ENCODE measurements around the gene ACTA2. TPM values are rescaled to one million over a fixed set of nuclear protein-coding genes. Genes with fewer than 3 reads are reported as not detected.

The ACTA2 gene
- total RNA-seq, 3 donors from 2014 or later (not counting 1 experiment from before 2014, with no cell fraction given): 5.0 to 13.1 (median 7.4) TPM

GRCh38 chr10:88915781-88916180, 36.8 kb downstream of the ACTA2 start:
- H3K4me3 Mint-ChIP-seq: no peak overlapping the region
- intact Hi-C loops (cut with micrococcal nuclease): no loop called here
- Histone ChIP-seq H3K4me1 (ENCODE audit: control insufficient read depth, insufficient read depth, low read length) (no peaks in the 10 kb centered on the region), H3K9me3 (ENCODE audit: control insufficient read depth, insufficient read depth, low read length) (no peaks in the 10 kb centered on the region), H3K36me3 (ENCODE audit: control insufficient read depth, insufficient read depth, low read length) (peaks cover 62% of the 10 kb centered on the region), H3K4me3 (ENCODE audit: low read length) (no peak overlapping the region), H3K27me3 (ENCODE audit: control insufficient read depth, insufficient read depth, low read length) (no peaks in the 10 kb centered on the region), H3K27ac (ENCODE audit: low read length) (no peak overlapping the region)
- H3K27ac Mint-ChIP-seq: no peak overlapping the region
- ATAC-seq (no peak), DNase-seq (no peak)
- 83% methylated on average over 1 of the region's 2 CpGs for WGBS (ENCODE audit: insufficient coverage)
- no peaks in the 10 kb centered on the region for H3K9me3 Mint-ChIP-seq
- H3K27me3 Mint-ChIP-seq (ENCODE audit: low read depth in 2 of 2): no peaks in the 10 kb centered on the region
- TF ChIP-seq, protein P1, sequence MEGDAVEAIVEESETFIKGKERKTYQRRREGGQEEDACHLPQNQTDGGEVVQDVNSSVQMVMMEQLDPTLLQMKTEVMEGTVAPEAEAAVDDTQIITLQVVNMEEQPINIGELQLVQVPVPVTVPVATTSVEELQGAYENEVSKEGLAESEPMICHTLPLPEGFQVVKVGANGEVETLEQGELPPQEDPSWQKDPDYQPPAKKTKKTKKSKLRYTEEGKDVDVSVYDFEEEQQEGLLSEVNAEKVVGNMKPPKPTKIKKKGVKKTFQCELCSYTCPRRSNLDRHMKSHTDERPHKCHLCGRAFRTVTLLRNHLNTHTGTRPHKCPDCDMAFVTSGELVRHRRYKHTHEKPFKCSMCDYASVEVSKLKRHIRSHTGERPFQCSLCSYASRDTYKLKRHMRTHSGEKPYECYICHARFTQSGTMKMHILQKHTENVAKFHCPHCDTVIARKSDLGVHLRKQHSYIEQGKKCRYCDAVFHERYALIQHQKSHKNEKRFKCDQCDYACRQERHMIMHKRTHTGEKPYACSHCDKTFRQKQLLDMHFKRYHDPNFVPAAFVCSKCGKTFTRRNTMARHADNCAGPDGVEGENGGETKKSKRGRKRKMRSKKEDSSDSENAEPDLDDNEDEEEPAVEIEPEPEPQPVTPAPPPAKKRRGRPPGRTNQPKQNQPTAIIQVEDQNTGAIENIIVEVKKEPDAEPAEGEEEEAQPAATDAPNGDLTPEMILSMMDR (IDR thresholded peaks at IDR 0.05): no peak
- H3K36me3 Mint-ChIP-seq: no peaks in the 10 kb centered on the region
- H3K4me1 Mint-ChIP-seq: no peaks in the 10 kb centered on the region

GRCh38 chr10:88913788-88914187, 38.8 kb downstream of the ACTA2 start:
- ATAC-seq (no peak), DNase-seq (no peak)
- TF ChIP-seq, protein P1 (IDR thresholded peaks at IDR 0.05): no peak
- no peaks in the 10 kb centered on the region for H3K27me3 Mint-ChIP-seq (ENCODE audit: low read depth in 2 of 2)
- Histone ChIP-seq H3K36me3 (ENCODE audit: control insufficient read depth, insufficient read depth, low read length) (peaks cover 62% of the 10 kb centered on the region), H3K27me3 (ENCODE audit: control insufficient read depth, insufficient read depth, low read length) (no peaks in the 10 kb centered on the region), H3K9me3 (ENCODE audit: control insufficient read depth, insufficient read depth, low read length) (no peaks in the 10 kb centered on the region), H3K4me1 (ENCODE audit: control insufficient read depth, insufficient read depth, low read length) (no peaks in the 10 kb centered on the region), H3K4me3 (ENCODE audit: low read length) (no peak overlapping the region), H3K27ac (ENCODE audit: low read length) (no peak overlapping the region)
- H3K27ac Mint-ChIP-seq: no peak overlapping the region
- peaks cover 2% of the 10 kb centered on the region for H3K36me3 Mint-ChIP-seq
- no peak overlapping the region for H3K4me3 Mint-ChIP-seq
- WGBS (ENCODE audit: insufficient coverage): 99% methylated on average over 4 of the region's 5 CpGs
- H3K9me3 Mint-ChIP-seq: no peaks in the 10 kb centered on the region
- H3K4me1 Mint-ChIP-seq: no peaks in the 10 kb centered on the region
- intact Hi-C loops (cut with micrococcal nuclease): no loop called here

GRCh38 chr10:88913127-88913526, 39.4 kb downstream of the ACTA2 start:
- Histone ChIP-seq H3K27me3 (ENCODE audit: control insufficient read depth, insufficient read depth, low read length) (no peaks in the 10 kb centered on the region), H3K9me3 (ENCODE audit: control insufficient read depth, insufficient read depth, low read length) (no peaks in the 10 kb centered on the region), H3K4me3 (ENCODE audit: low read length) (no peak overlapping the region), H3K4me1 (ENCODE audit: control insufficient read depth, insufficient read depth, low read length) (no peaks in the 10 kb centered on the region), H3K27ac (ENCODE audit: low read length) (no peak overlapping the region), H3K36me3 (ENCODE audit: control insufficient read depth, insufficient read depth, low read length) (peaks cover 66% of the 10 kb centered on the region)
- TF ChIP-seq, protein P1 (IDR thresholded peaks at IDR 0.05): no peak
- DNase-seq (no peak), ATAC-seq (no peak)
- no peaks in the 10 kb centered on the region for H3K9me3 Mint-ChIP-seq
- 94% methylated on average over 8 of the region's 9 CpGs for WGBS (ENCODE audit: insufficient coverage)
- intact Hi-C loops (cut with micrococcal nuclease): no loop called here
- no peak overlapping the region for H3K4me3 Mint-ChIP-seq
- H3K27ac Mint-ChIP-seq: no peak overlapping the region
- no peaks in the 10 kb centered on the region for H3K4me1 Mint-ChIP-seq
- peaks cover 9% of the 10 kb centered on the region for H3K36me3 Mint-ChIP-seq
- H3K27me3 Mint-ChIP-seq (ENCODE audit: low read depth in 2 of 2): no peaks in the 10 kb centered on the region

DNA sequence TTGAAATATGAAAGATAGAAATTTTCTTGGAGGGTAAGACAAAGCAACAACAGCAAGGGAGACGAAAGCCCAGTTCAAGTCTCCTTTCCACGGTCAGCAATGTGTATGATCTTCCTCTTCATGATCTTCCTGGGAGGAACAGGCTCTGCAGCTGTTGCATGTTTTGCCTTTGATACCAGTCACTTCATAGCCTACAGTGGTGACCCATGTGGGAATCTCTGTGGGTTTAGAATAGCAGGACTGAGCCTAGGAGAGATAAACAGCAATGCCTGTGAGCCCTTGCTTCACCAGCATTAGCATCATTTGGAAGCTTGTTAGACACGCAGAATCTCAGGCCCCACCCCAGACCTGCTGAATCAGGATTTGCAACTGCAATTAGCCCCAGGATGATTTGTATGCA, 40.7 kb downstream of the ACTA2 start:
- H3K9me3 ChIP-seq (ENCODE audit: control insufficient read depth, insufficient read depth, low read length): no peaks in the 10 kb centered on the region
- ATAC-seq: no peak
- no peak overlapping the region for H3K27ac ChIP-seq (ENCODE audit: low read length)
- H3K9me3 Mint-ChIP-seq: no peaks in the 10 kb centered on the region
- TF ChIP-seq, protein P1 (IDR thresholded peaks at IDR 0.05): no peak
- no peaks in the 10 kb centered on the region for H3K4me1 Mint-ChIP-seq
- no peaks in the 10 kb centered on the region for H3K27me3 ChIP-seq (ENCODE audit: control insufficient read depth, insufficient read depth, low read length)
- H3K4me3 Mint-ChIP-seq: no peak overlapping the region
- no peak overlapping the region for H3K27ac Mint-ChIP-seq
- H3K36me3 ChIP-seq (ENCODE audit: control insufficient read depth, insufficient read depth, low read length): peaks cover 66% of the 10 kb centered on the region
- WGBS (ENCODE audit: insufficient coverage): 99% methylated on average over 3 of the region's 3 CpGs
- H3K36me3 Mint-ChIP-seq: peaks cover 15% of the 10 kb centered on the region
- DNase-seq: no peak
- intact Hi-C loops (cut with micrococcal nuclease): no loop called here
- H3K27me3 Mint-ChIP-seq (ENCODE audit: low read depth in 2 of 2): no peaks in the 10 kb centered on the region
- H3K4me1 ChIP-seq (ENCODE audit: control insufficient read depth, insufficient read depth, low read length): no peaks in the 10 kb centered on the region
- H3K4me3 ChIP-seq (ENCODE audit: low read length): no peak overlapping the region
